ENCODE data around the gene R3HDM2. TPM values are rescaled to one million over a fixed set of nuclear protein-coding genes. Genes with fewer than 3 reads are reported as not detected.

The R3HDM2 gene
- total and polyA plus RNA-seq, 2 of the 13 experiments (the other 11 are each of a cell fraction or from before 2014, with no cell fraction given) = 11.1 to 23.5 TPM

- Histone ChIP-seq H3K27me3 (ENCODE audit: control insufficient read depth in 1 of 2, insufficient read depth in 2 of 2, low read length in 2 of 2) (peaks cover 8 to 70% of the 10 kb centered on the region in 2 experiments), H4K20me1 (ENCODE audit: insufficient read depth, low read length) (no peaks in the 10 kb centered on the region), H3K9me3 (ENCODE audit: low read length) (no peaks in the 10 kb centered on the region), H3K27ac (ENCODE audit: extremely low read length, insufficient read depth, low read length) (no peak overlapping the region), H3K36me3 (replicated peaks in 1 of 2; ENCODE audit: control insufficient read depth in 1 of 2, insufficient read depth in 2 of 2, low read length in 2 of 2) (no peaks in the 10 kb centered on the region), H3K4me1 (ENCODE audit: insufficient read depth, low read length) (peaks cover 47% of the 10 kb centered on the region), H3K4me2 (ENCODE audit: low read depth, low read length) (peak overlapping the region; percentile 67), H3K9ac (ENCODE audit: insufficient read depth, low read depth, low read length) (no peak overlapping the region), H3K79me2 (ENCODE audit: insufficient read depth, low read length) (no peaks in the 10 kb centered on the region), H2AFZ (ENCODE audit: low read length) (no peak overlapping the region), H3K4me3 (replicated peaks in 1 of 3; ENCODE audit: insufficient read depth in 1 of 3, low read depth in 2 of 3, low read length in 3 of 3) (peak overlapping the region in 2 of 3 experiments; percentile 27 to 63; a peak in 3 of 6 replicates)
- ATAC-seq (peak; percentile 59), DNase-seq (ENCODE audit: low spot score) (no peak), FAIRE-seq (no peak)
- ChIA-PET CTCF (ENCODE audit: low intra/inter-chr PET ratio, low total read pairs) (no interaction called here), POLR2A (interaction anchor here (1.2 to 2.0 kb wide), 2 partner anchors 12 to 45 kb away, joined by 4 read pairs; partner anchors contain the start of genes DDIT3 and MARS1)
- 25% methylated on average over 46 of the region's 84 CpGs for WGBS (ENCODE audit: low lambda C conversion rate)
- intact Hi-C loops (cut with micrococcal nuclease; ENCODE audit: unreplicated experiment) (no loop called here), in situ Hi-C loops (cut with HindIII; ENCODE audit: extremely low pct_ligation_motif_present, low pct_unique_long_range_greater_than_20kb) (no loop called here)
- BruUV-seq (replicated peaks) = no TSS peak
- TF ChIP-seq SAP130 (CRISPR knock-in tag; IDR thresholded peaks at IDR 0.05; ENCODE audit: low read depth) (no peak), XBP1 (CRISPR knock-in tag; IDR thresholded peaks at IDR 0.05) (no peak), BHLHE40 (IDR thresholded peaks at IDR 0.05; ENCODE audit: low read length) (peak; percentile 62; the same call in 1 of the 2 replicates), MXD4 (CRISPR knock-in tag; IDR thresholded peaks at IDR 0.05) (0 out of 2 replicates have a peak, but pooled peaks have one; percentile 28), DMTF1 (CRISPR knock-in tag; IDR thresholded peaks at IDR 0.05) (no peak), ZFX (CRISPR knock-in tag; IDR thresholded peaks at IDR 0.05; ENCODE audit: low read depth) (peak; percentile 36; the same call in 1 of the 2 replicates), ZNF142 (CRISPR knock-in tag; IDR thresholded peaks at IDR 0.05) (peak; percentile 76; the same call in 1 of the 2 replicates), ZNF577 (CRISPR knock-in tag; IDR thresholded peaks at IDR 0.05; ENCODE audit: borderline replicate concordance, low read depth) (no peak), MTA3 (CRISPR knock-in tag; IDR thresholded peaks at IDR 0.05) (no peak), CHCHD3 (CRISPR knock-in tag; IDR thresholded peaks at IDR 0.05) (no peak), U2AF2 (IDR thresholded peaks at IDR 0.05; ENCODE audit: low read depth, low read length) (no peak), NRL (CRISPR knock-in tag; IDR thresholded peaks at IDR 0.05; ENCODE audit: borderline replicate concordance) (peak; percentile 22; the same call in 1 of the 2 replicates)
- TF ChIP-seq, protein P1, sequence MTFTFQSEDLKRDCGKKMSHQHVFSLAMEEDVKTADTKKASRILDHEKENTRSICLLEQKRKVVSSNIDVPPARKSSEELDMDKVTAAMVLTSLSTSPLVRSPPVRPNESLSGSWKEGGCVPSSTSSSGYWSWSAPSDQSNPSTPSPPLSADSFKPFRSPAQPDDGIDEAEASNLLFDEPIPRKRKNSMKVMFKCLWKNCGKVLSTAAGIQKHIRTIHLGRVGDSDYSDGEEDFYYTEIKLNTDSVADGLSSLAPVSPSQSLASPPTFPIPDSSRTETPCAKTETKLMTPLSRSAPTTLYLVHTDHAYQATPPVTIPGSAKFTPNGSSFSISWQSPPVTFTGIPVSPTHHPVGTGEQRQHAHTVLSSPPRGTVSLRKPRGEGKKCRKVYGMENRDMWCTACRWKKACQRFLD (CRISPR knock-in tag; IDR thresholded peaks at IDR 0.05; ENCODE audit: borderline replicate concordance) = no peak
Observed at GRCh38 chr12:57475271-57476161, 44.7 kb upstream of the R3HDM2 start.
